Mammary epithelial cell (primary cell): ENCODE results near the gene SHANK3.

ENCODE experiments used
- CTCF ChIP-seq, 2 donors: IDR thresholded peaks in 1 of 2; conservative IDR thresholded peaks in 1 of 2; 2 replicates each; pipeline ENCODE4 v1.5.1; 2011 to 2012; ENCODE audit warnings: inconsistent platforms in 2 of 2, low read length in 2 of 2, mild to moderate bottlenecking in 2 of 2, control low read depth in 1 of 2, low read depth in 1 of 2; ENCODE audit not compliant: insufficient read depth in 1 of 2; ENCODE audit errors: extremely low read depth in 1 of 2
- EZH2 ChIP-seq: IDR thresholded peaks from 2 replicates; pipeline ENCODE4 v1.6.1; 2012; ENCODE audit warnings: low read length, inconsistent platforms, borderline replicate concordance

- TF ChIP-seq CTCF (conservative IDR thresholded peaks at IDR 0.05 in 1 of 2, IDR thresholded peaks at IDR 0.05 in 1 of 2; ENCODE audit: extremely low read depth in 1 of 2, insufficient read depth in 1 of 2, low read depth in 1 of 2, low read length in 2 of 2) = no peak
- no peak for TF ChIP-seq EZH2
These were observed 41.0 kb downstream of the SHANK3 start for GRCh38 chr22:50713571-50714056.
